SK-N-SH (cell line): Measurements from ENCODE around the gene INO80D. TPM values are rescaled to one million over a fixed set of nuclear protein-coding genes. Genes with fewer than 3 reads are reported as not detected.

Experiments
- CTCF ChIA-PET: fragments of 300-600, 350-600 bp; formaldehyde crosslinking; extraction: SDS; loops from one replicate; lab custom pipeline; 2021; lab: Yijun Ruan, JAX
- POLR2A ChIA-PET: fragments of 350-600 bp; sonication (Branson Sonifier 250); formaldehyde crosslinking; extraction: SDS; loops from one replicate; lab custom pipeline; 2020; ENCODE audit warnings: antibody characterized with exemption, inconsistent platforms; lab: Yijun Ruan, JAX
- DNase-seq: peaks from one replicate; pipeline ENCODE4 v3.0.0; 2012
- H2AFZ ChIP-seq: fragments of 200-600 bp; sonication (generic); 2 replicates; pipeline ENCODE4 v1.8.1; 2016; ENCODE audit warnings: antibody characterized with exemption, mild to moderate bottlenecking, low read depth
- H3F3A ChIP-seq: fragments of 200-600 bp; sonication (generic); replicated peaks from 2 replicates; pipeline ENCODE3; 2016; ENCODE audit warnings: antibody characterized with exemption, mild to moderate bottlenecking; ENCODE audit not compliant: insufficient read depth
- H3K27ac ChIP-seq, 2 experiments: fragments of 200-500 bp in 1 of 2; fragments of 200-600 bp in 1 of 2; sonication (Bioruptor generic) in 1 of 2; sonication (generic), shearing (Covaris generic) in 1 of 2; 2 replicates each; pipeline versions ENCODE4 v1.5.1 to v1.6.1; 2014 to 2016; ENCODE audit warnings: low read depth in 2 of 2, inconsistent platforms in 1 of 2, low read length in 1 of 2, mild to moderate bottlenecking in 1 of 2, mixed read lengths in 1 of 2
- H3K27me3 ChIP-seq: fragments of 200-600 bp; sonication (generic), shearing (Covaris generic); 2 replicates; pipeline ENCODE4 v1.6.1; 2016; ENCODE audit warnings: mixed run types; ENCODE audit not compliant: insufficient read depth
- H3K36me3 ChIP-seq, 2 experiments: fragments of 200-500 bp in 1 of 2; fragments of 200-600 bp in 1 of 2; sonication (Bioruptor generic) in 1 of 2; sonication (generic) in 1 of 2; replicated peaks in 1 of 2; 2 replicates each; pipeline versions ENCODE3 to v1.5.1; 2014 to 2016; ENCODE audit warnings: low read length in 1 of 2, mild to moderate bottlenecking in 1 of 2; ENCODE audit not compliant: insufficient read depth in 2 of 2, control insufficient read depth in 1 of 2
- H3K4me1 ChIP-seq, 2 experiments: fragments of 200-500 bp in 1 of 2; fragments of 200-600 bp in 1 of 2; sonication (Bioruptor generic) in 1 of 2; sonication (generic), shearing (Covaris generic) in 1 of 2; 2 replicates each; pipeline versions ENCODE4 v1.5.1 to v1.6.1; 2014 to 2016; ENCODE audit warnings: low read depth in 1 of 2, low read length in 1 of 2, mixed run types in 1 of 2; ENCODE audit not compliant: insufficient read depth in 2 of 2, control insufficient read depth in 1 of 2
- H3K4me2 ChIP-seq: fragments of 200-600 bp; sonication (generic), shearing (Covaris generic); 2 replicates; pipeline ENCODE4 v1.6.1; 2017; ENCODE audit warnings: mixed run types
- H3K4me3 ChIP-seq, 2 experiments: fragments of 200-500 bp in 1 of 2; fragments of 200-600 bp in 1 of 2; sonication (Bioruptor generic) in 1 of 2; sonication (generic), shearing (Covaris generic) in 1 of 2; 2 replicates each; pipeline versions ENCODE4 v1.5.1 to v1.8.1; 2014 to 2016; ENCODE audit warnings: low read depth in 2 of 2, inconsistent platforms in 1 of 2, low read length in 1 of 2, mild to moderate bottlenecking in 1 of 2, mixed read lengths in 1 of 2, moderate library complexity in 1 of 2
- H3K79me2 ChIP-seq: fragments of 200-600 bp; sonication (generic); 2 replicates; pipeline ENCODE4 v1.8.1; 2017; ENCODE audit warnings: mild to moderate bottlenecking; ENCODE audit not compliant: insufficient read depth
- H3K9ac ChIP-seq: fragments of 200-600 bp; sonication (generic); 2 replicates; pipeline ENCODE4 v1.6.1; 2017; ENCODE audit warnings: mixed run types
- H3K9me2 ChIP-seq: fragments of 200-600 bp; sonication (generic); 2 replicates; pipeline ENCODE4 v1.6.1; 2017; ENCODE audit warnings: mixed run types
- H3K9me3 ChIP-seq: fragments of 200-600 bp; sonication (generic); 2 replicates; pipeline ENCODE4 v1.6.1; 2017; ENCODE audit warnings: mixed run types, mild to moderate bottlenecking, moderate library complexity
- H4K20me1 ChIP-seq: fragments of 200-600 bp; sonication (generic); 2 replicates; pipeline ENCODE4 v1.6.1; 2017; ENCODE audit warnings: mild to moderate bottlenecking, mixed run types; ENCODE audit not compliant: insufficient read depth
- CTCF ChIP-seq: fragments of 200-600 bp; sonication (generic); IDR thresholded peaks from 2 replicates; pipeline ENCODE4 v1.6.1; 2017; ENCODE audit warnings: antibody characterized with exemption, mild to moderate bottlenecking, moderate library complexity
- FOSL2 ChIP-seq: IDR thresholded peaks from 2 replicates; pipeline ENCODE4 v1.4.0; 2012; ENCODE audit warnings: low read depth, mild to moderate bottlenecking, moderate library complexity, borderline replicate concordance
- GABPA ChIP-seq: IDR thresholded peaks from 2 replicates; pipeline ENCODE4 v1.4.0; 2012; ENCODE audit warnings: low read depth, mild to moderate bottlenecking
- IRF3 ChIP-seq: fragments of 150-350 bp; IDR thresholded peaks from 2 replicates; pipeline ENCODE4 v1.6.1; 2016; ENCODE audit warnings: mild to moderate bottlenecking, low read depth, low read length
- MXI1 ChIP-seq: IDR thresholded peaks from 2 replicates; pipeline ENCODE4 v1.6.1; 2012; ENCODE audit warnings: mild to moderate bottlenecking, low read depth, low read length, improper control_type of control experiment
- NFIC ChIP-seq: IDR thresholded peaks from 2 replicates; pipeline ENCODE4 v1.4.0; 2012; ENCODE audit warnings: borderline replicate concordance
- PBX3 ChIP-seq: IDR thresholded peaks from 2 replicates; pipeline ENCODE4; 2012
- REST ChIP-seq: IDR thresholded peaks from 2 replicates; pipeline ENCODE4 v1.6.1; 2012; ENCODE audit warnings: mild to moderate bottlenecking, low read depth, low read length, moderate library complexity
- SIN3A ChIP-seq: IDR thresholded peaks from 2 replicates; pipeline ENCODE4 v1.6.1; 2012; ENCODE audit warnings: low read depth, mild to moderate bottlenecking, low read length, moderate library complexity, borderline replicate concordance
- TAF1 ChIP-seq: IDR thresholded peaks from 2 replicates; pipeline ENCODE4 v1.6.1; 2012; ENCODE audit warnings: low read depth, mild to moderate bottlenecking, low read length, moderate library complexity, borderline replicate concordance
- TEAD4 ChIP-seq: IDR thresholded peaks from 2 replicates; pipeline ENCODE4 v1.4.0; 2012; ENCODE audit warnings: mild to moderate bottlenecking, borderline replicate concordance; ENCODE audit not compliant: insufficient read depth
- USF2 ChIP-seq: fragments of 150-350 bp; IDR thresholded peaks from 2 replicates; pipeline ENCODE4 v1.6.1; 2017; ENCODE audit warnings: antibody characterized with exemption, low read length, low read depth, borderline replicate concordance
- ZBTB33 ChIP-seq: IDR thresholded peaks from 2 replicates; pipeline ENCODE4 v1.4.0; 2012; ENCODE audit warnings: low read depth, borderline replicate concordance
- WGBS: methylation state at CpG from one replicate; pipeline ENCODE4 v1.1.6; 2017; ENCODE audit warnings: low lambda C conversion rate; 5-methylcytosine and 5-hydroxymethylcytosine counted together
- polyA plus RNA-seq, 3 experiments: library from polyadenylated mRNA; depleted of rRNA; stranded (reverse); fragments of >200 nt; gene quantifications; 2 replicates each; pipeline ENCODE4 v1.2.3, GENCODE V29; 2012

Gene INO80D
- polyA plus RNA-seq, 1 of the 3 experiments (the other 2 are of a cell fraction), result 0.69 TPM

GRCh38 chr2:205995260-205995659 is 90.7 kb downstream of the INO80D start:
- Histone ChIP-seq H3K27me3 (no peaks in the 10 kb centered on the region), H3K4me3 (no peak overlapping the region), H3K9me3 (no peaks in the 10 kb centered on the region), H4K20me1 (no peaks in the 10 kb centered on the region), H3K27ac (no peak overlapping the region), H3F3A (no peaks in the 10 kb centered on the region), H3K79me2 (no peaks in the 10 kb centered on the region), H3K4me1 (no peaks in the 10 kb centered on the region; a peak in 1 of 4 replicates), H3K4me2 (no peak overlapping the region), H3K36me3 (peaks cover 6 to 11% of the 10 kb centered on the region in 2 experiments), H2AFZ (no peak overlapping the region), H3K9ac (no peak overlapping the region), H3K9me2 (no peaks in the 10 kb centered on the region)
- POLR2A ChIA-PET, result no interaction called here
- TF ChIP-seq USF2 (no peak), SIN3A (no peak), CTCF (peak; percentile 46)
- WGBS, result 97% methylated on average over 1 of the region's 1 CpG
- CTCF ChIA-PET, result interaction anchor here (1.0 kb wide), 1 partner anchor 9 kb away, joined by 4 read pairs; no protein-coding TSS in a partner anchor
- DNase-seq, result no peak

GRCh38 chr2:205994344-205994743 is 91.6 kb downstream of the INO80D start:
- H3K27ac ChIP-seq, result no peak overlapping the region
- H3K36me3 ChIP-seq, result peaks cover 6 to 13% of the 10 kb centered on the region in 2 experiments
- no peak overlapping the region for H3K9ac ChIP-seq
- WGBS, result 100% methylated on average over 2 of the region's 2 CpGs
- no peaks in the 10 kb centered on the region for H3K27me3 ChIP-seq
- no peaks in the 10 kb centered on the region for H4K20me1 ChIP-seq
- peaks cover 4% of the 10 kb centered on the region for H3F3A ChIP-seq
- H3K79me2 ChIP-seq, result no peaks in the 10 kb centered on the region
- no peaks in the 10 kb centered on the region for H3K4me1 ChIP-seq
- no peaks in the 10 kb centered on the region for H3K9me2 ChIP-seq
- ChIA-PET POLR2A (no interaction called here), CTCF (no interaction called here)
- H3K4me3 ChIP-seq, result no peak overlapping the region
- H3K9me3 ChIP-seq, result no peaks in the 10 kb centered on the region
- H3K4me2 ChIP-seq, result no peak overlapping the region
- DNase-seq, result no peak
- no peak overlapping the region for H2AFZ ChIP-seq
- TF ChIP-seq TAF1 (no peak), MXI1 (no peak), USF2 (no peak), NFIC (no peak), TEAD4 (no peak), PBX3 (no peak), FOSL2 (no peak), GABPA (no peak), REST (no peak), ZBTB33 (no peak), SIN3A (no peak), IRF3 (no peak)
